Prostate gland (tissue), 2 donors: Measurements from ENCODE around the gene ADIPOR2. TPM values are rescaled to one million over a fixed set of nuclear protein-coding genes. Genes with fewer than 3 reads are reported as not detected.
A peak's percentile ranks its signal among the peaks of the same experiment; 100 is the strongest.

Experiments used
- DNase-seq: peaks from one replicate; pipeline ENCODE4 v3.0.0-alpha.2; 2019; ENCODE audit warnings: low spot score
- H3K27ac ChIP-seq, 2 donors: fragments of 200-600 bp; sonication (generic); 2 replicates each; pipeline ENCODE4 v1.5.1; 2017 to 2019
- H3K27me3 ChIP-seq: fragments of 200-600 bp; sonication (generic); replicated peaks from 2 replicates; pipeline ENCODE4 v1.5.1; 2019; ENCODE audit not compliant: insufficient read depth
- H3K36me3 ChIP-seq, 2 donors: fragments of 200-600 bp; sonication (generic); 1 replicate in 1 of 2; 2 replicates in 1 of 2; pipeline versions ENCODE4 v1.5.1 to v1.8.1; 2017 to 2019
- H3K4me1 ChIP-seq: fragments of 200-600 bp; sonication (generic); replicated peaks from 2 replicates; pipeline ENCODE4 v1.5.1; 2019
- H3K4me3 ChIP-seq, 2 donors: fragments of 200-600 bp; sonication (generic); 2 replicates each; pipeline ENCODE4 v1.5.1; 2017 to 2019
- H3K9me3 ChIP-seq: fragments of 200-600 bp; sonication (generic); 2 replicates; pipeline ENCODE4 v1.5.1; 2017
- CTCF ChIP-seq, 4 experiments: fragments of 200-600 bp in 2 of 4; fragments of 450-650 bp in 2 of 4; sonication (generic) in 2 of 4; IDR thresholded peaks; 1 replicate in 3 of 4; 2 replicates in 1 of 4; pipeline ENCODE4 v1.5.1; 2016 to 2019; ENCODE audit warnings: antibody characterized with exemption in 4 of 4, mild to moderate bottlenecking in 2 of 4, moderate library complexity in 2 of 4
- POLR2A ChIP-seq: fragments of 450-650 bp; IDR thresholded peaks from one replicate; pipeline ENCODE4 v1.6.1; 2016; ENCODE audit warnings: antibody characterized with exemption, mild to moderate bottlenecking
- POLR2AphosphoS5 ChIP-seq: sonication (generic); formaldehyde crosslinking; IDR thresholded peaks from one replicate; pipeline ENCODE4 v1.6.1; 2017; ENCODE audit warnings: antibody characterized with exemption
- WGBS: methylation state at CpG from one replicate; pipeline ENCODE4 v1.1.5; 2018; 5-methylcytosine and 5-hydroxymethylcytosine counted together
- intact Hi-C: fragments of 100-400 bp; cut with DNase I; formaldehyde crosslinking; loops from one replicate; pipeline ENCODE4 v1.14.2; 2022
- total RNA-seq, 2 donors: library from RNA; depleted of rRNA; stranded (reverse); fragments of >200 nt; gene quantifications; one replicate each; pipeline ENCODE4 v1.1.0, GENCODE V29; 2016

ADIPOR2 gene
- total RNA-seq, 2 donors from 2014 or later = 23.7 to 46.2 TPM

- Histone ChIP-seq H3K4me3 (no peak overlapping the region), H3K27ac (no peak overlapping the region), H3K27me3 (no peaks in the 10 kb centered on the region), H3K36me3 (no peaks in the 10 kb centered on the region), H3K4me1 (no peaks in the 10 kb centered on the region), H3K9me3 (no peaks in the 10 kb centered on the region)
- TF ChIP-seq CTCF (IDR thresholded peaks at IDR 0.05) = no peak
- intact Hi-C loops = no loop called here
- no peak for DNase-seq
- 64% methylated on average over 2 of the region's 2 CpGs for WGBS
These were observed 90.9 kb downstream of the ADIPOR2 start for GRCh38 chr12:1781772-1782171.

GRCh38 chr12:1782215-1782614 lies 91.3 kb downstream of the ADIPOR2 start:
- TF ChIP-seq POLR2A (no peak), CTCF (IDR thresholded peaks at IDR 0.05) (no peak), POLR2AphosphoS5 (no peak)
- no peaks in the 10 kb centered on the region for H3K4me1 ChIP-seq
- H3K4me3 ChIP-seq = no peak overlapping the region
- no peak overlapping the region for H3K27ac ChIP-seq
- intact Hi-C loops = no loop called here
- WGBS = 67% methylated on average over 2 of the region's 2 CpGs
- DNase-seq = no peak
- no peaks in the 10 kb centered on the region for H3K9me3 ChIP-seq
- no peaks in the 10 kb centered on the region for H3K36me3 ChIP-seq
- H3K27me3 ChIP-seq = no peaks in the 10 kb centered on the region

- TF ChIP-seq POLR2A = no peak
- TF ChIP-seq POLR2AphosphoS5 = no peak
- no peak for TF ChIP-seq CTCF (IDR thresholded peaks at IDR 0.05)
- no peak overlapping the region for H3K27ac ChIP-seq
- no peaks in the 10 kb centered on the region for H3K27me3 ChIP-seq
- 79% methylated on average over 6 of the region's 6 CpGs for WGBS
- no peaks in the 10 kb centered on the region for H3K36me3 ChIP-seq
- H3K4me3 ChIP-seq = no peak overlapping the region
- no peaks in the 10 kb centered on the region for H3K9me3 ChIP-seq
- intact Hi-C loops = no loop called here
- DNase-seq = no peak
- no peaks in the 10 kb centered on the region for H3K4me1 ChIP-seq
These were observed 96.8 kb downstream of the ADIPOR2 start for GRCh38 chr12:1787714-1788113.

- 76% methylated on average over 7 of the region's 7 CpGs for WGBS
- H3K4me1 ChIP-seq = no peaks in the 10 kb centered on the region
- DNase-seq = no peak
- no peak overlapping the region for H3K4me3 ChIP-seq
- intact Hi-C loops = loop anchor here (2.0 to 5.0 kb wide), 4 partner anchors 130 to 372 kb away; no protein-coding TSS in a partner anchor
- TF ChIP-seq POLR2AphosphoS5 (no peak), CTCF (IDR thresholded peaks at IDR 0.05) (no peak), POLR2A (no peak)
- H3K27ac ChIP-seq = no peak overlapping the region
- H3K36me3 ChIP-seq = no peaks in the 10 kb centered on the region
- no peaks in the 10 kb centered on the region for H3K27me3 ChIP-seq
- no peaks in the 10 kb centered on the region for H3K9me3 ChIP-seq
These were observed 99.6 kb downstream of the ADIPOR2 start for GRCh38 chr12:1790444-1790843.

- DNase-seq = peak; percentile 61
- H3K27ac ChIP-seq = no peak overlapping the region
- H3K4me1 ChIP-seq = no peaks in the 10 kb centered on the region
- peak; percentile 56 to 93 (median 86) for TF ChIP-seq CTCF (IDR thresholded peaks at IDR 0.05)
- TF ChIP-seq POLR2AphosphoS5 = peak; percentile 46
- no peak for TF ChIP-seq POLR2A
- intact Hi-C loops = loop anchor here (2.0 to 5.0 kb wide), 4 partner anchors 130 to 371 kb away; no protein-coding TSS in a partner anchor
- H3K36me3 ChIP-seq = no peaks in the 10 kb centered on the region
- WGBS = 45% methylated on average over 10 of the region's 10 CpGs
- H3K9me3 ChIP-seq = no peaks in the 10 kb centered on the region
- H3K4me3 ChIP-seq = no peak overlapping the region
- H3K27me3 ChIP-seq = no peaks in the 10 kb centered on the region
These were observed 100.4 kb downstream of the ADIPOR2 start for GRCh38 chr12:1791104-1791841.
